GM18498 (cell line): Measurements from ENCODE around the gene CYSLTR2.
"Not testable (repeated sequence)": the region's sequence is repeated elsewhere in the genome, so short reads cannot be mapped to it uniquely, and the experiment has no call there.

ENCODE experiments used
- ATAC-seq: cut with Tn5 transposase; IDR thresholded peaks from one replicate; pipeline ENCODE4 v1.9.1; 2021; ENCODE audit warnings: mild to moderate bottlenecking, moderate library complexity; ENCODE audit not compliant: unreplicated experiment

Gene CYSLTR2

GRCh38 chr13:48644141-48644540 is 9.6 kb upstream of the CYSLTR2 start:
- ATAC-seq = no peak

GRCh38 chr13:48644951-48645350 is 8.8 kb upstream of the CYSLTR2 start:
- no peak for ATAC-seq

- no peak for ATAC-seq
Observed at GRCh38 chr13:48645845-48646244, 7.9 kb upstream of the CYSLTR2 start.

GRCh38 chr13:48646791-48647190 is 6.9 kb upstream of the CYSLTR2 start:
- ATAC-seq = no peak

- ATAC-seq = no peak
Observed at GRCh38 chr13:48647625-48648024, 6.1 kb upstream of the CYSLTR2 start.

GRCh38 chr13:48648446-48648845 is 5.3 kb upstream of the CYSLTR2 start:
- no peak for ATAC-seq

GRCh38 chr13:48652851-48653471 is 768 bp upstream of the CYSLTR2 start:
- no peak for ATAC-seq

- ATAC-seq = no peak
Observed at GRCh38 chr13:48654511-48654910, 782 bp downstream of the CYSLTR2 start.

GRCh38 chr13:48655291-48655690 is 1.6 kb downstream of the CYSLTR2 start:
- ATAC-seq = no peak

- ATAC-seq = no peak
Observed at GRCh38 chr13:48656608-48657007, 2.9 kb downstream of the CYSLTR2 start.

GRCh38 chr13:48660361-48661076 is 6.8 kb downstream of the CYSLTR2 start:
- ATAC-seq = peak; percentile 57

- ATAC-seq = no peak
Observed at GRCh38 chr13:48661107-48661506, 7.4 kb downstream of the CYSLTR2 start.

GRCh38 chr13:48662226-48662625 is 8.5 kb downstream of the CYSLTR2 start:
- ATAC-seq = no peak

- ATAC-seq = no peak
Observed at GRCh38 chr13:48667136-48667535, 13.4 kb downstream of the CYSLTR2 start.

GRCh38 chr13:48671421-48671820 is 17.7 kb downstream of the CYSLTR2 start:
- not testable (repeated sequence) for ATAC-seq

GRCh38 chr13:48675247-48675646 is 21.5 kb downstream of the CYSLTR2 start:
- ATAC-seq = no peak

GRCh38 chr13:48678316-48678715 is 24.6 kb downstream of the CYSLTR2 start:
- ATAC-seq = no peak

GRCh38 chr13:48679941-48680680 is 26.4 kb downstream of the CYSLTR2 start:
- no peak for ATAC-seq

- ATAC-seq = no peak
Observed at GRCh38 chr13:48680756-48681392, 27.1 kb downstream of the CYSLTR2 start.

- no peak for ATAC-seq
Observed at GRCh38 chr13:48681905-48682304, 28.2 kb downstream of the CYSLTR2 start.

- ATAC-seq = no peak
Observed at GRCh38 chr13:48682436-48682835, 28.7 kb downstream of the CYSLTR2 start.
